ENCODE results near the gene ROGDI.

GRCh38 chr16:4801962-4802658 lies at the start of gene ROGDI:
- TF ChIP-seq CTCF (IDR thresholded peaks at IDR 0.05; ENCODE audit: low read depth, low read length) (no peak), POLR2A (IDR thresholded peaks at IDR 0.05; ENCODE audit: extremely low read depth, insufficient read length) (peak; percentile 19), MYC (IDR thresholded peaks at IDR 0.05; ENCODE audit: low read depth, low read length) (peak; percentile 45; the same call in 1 of the 2 replicates), MAX (IDR thresholded peaks at IDR 0.05; ENCODE audit: low read depth, low read length) (no peak; the same call in 1 of the 2 replicates)
